ENCODE results near the gene SND1.
"Not testable (repeated sequence)": the region's sequence is repeated elsewhere in the genome, so short reads cannot be mapped to it uniquely, and the experiment has no call there.

SND1 gene

DNA sequence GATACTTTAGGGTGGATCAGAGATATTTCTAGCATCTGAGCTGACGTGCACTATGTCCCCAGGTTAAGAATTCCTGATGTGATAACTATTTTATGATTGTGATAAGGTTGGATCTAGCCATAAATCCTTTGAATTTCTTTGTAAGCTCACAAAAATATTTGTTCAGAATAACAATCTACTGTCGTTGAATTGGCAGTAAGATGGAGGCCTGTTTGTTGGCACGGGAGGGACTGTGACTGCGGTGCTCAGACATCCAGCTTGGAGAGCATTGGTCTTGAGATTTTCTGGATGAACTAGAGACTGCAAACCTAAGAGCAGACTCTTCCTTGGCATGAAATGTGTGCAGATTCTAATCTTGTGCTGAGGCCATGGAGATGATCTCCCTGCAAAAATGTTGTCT, 248.1 kb downstream of the SND1 start:
- no peak for DNase-seq (ENCODE audit: low read depth, low spot score)
- Histone ChIP-seq H3K27ac (no peak overlapping the region), H3K4me3 (no peak overlapping the region), H3K9me3 (ENCODE audit: low read depth, low read length) (no peaks in the 10 kb centered on the region), H3K9ac (ENCODE audit: insufficient read length) (no peak overlapping the region), H3K36me3 (ENCODE audit: insufficient read depth, low read length) (peaks cover 5% of the 10 kb centered on the region)
- TF ChIP-seq POLR2AphosphoS5 (IDR thresholded peaks at IDR 0.05; ENCODE audit: borderline replicate concordance, low read depth, low read length) (no peak), EZH2 (IDR thresholded peaks at IDR 0.05) (no peak), FOXP2 (optimal IDR thresholded peaks at IDR 0.05; ENCODE audit: control extremely low read depth, extremely low read length, insufficient read depth) (no peak)

DNA sequence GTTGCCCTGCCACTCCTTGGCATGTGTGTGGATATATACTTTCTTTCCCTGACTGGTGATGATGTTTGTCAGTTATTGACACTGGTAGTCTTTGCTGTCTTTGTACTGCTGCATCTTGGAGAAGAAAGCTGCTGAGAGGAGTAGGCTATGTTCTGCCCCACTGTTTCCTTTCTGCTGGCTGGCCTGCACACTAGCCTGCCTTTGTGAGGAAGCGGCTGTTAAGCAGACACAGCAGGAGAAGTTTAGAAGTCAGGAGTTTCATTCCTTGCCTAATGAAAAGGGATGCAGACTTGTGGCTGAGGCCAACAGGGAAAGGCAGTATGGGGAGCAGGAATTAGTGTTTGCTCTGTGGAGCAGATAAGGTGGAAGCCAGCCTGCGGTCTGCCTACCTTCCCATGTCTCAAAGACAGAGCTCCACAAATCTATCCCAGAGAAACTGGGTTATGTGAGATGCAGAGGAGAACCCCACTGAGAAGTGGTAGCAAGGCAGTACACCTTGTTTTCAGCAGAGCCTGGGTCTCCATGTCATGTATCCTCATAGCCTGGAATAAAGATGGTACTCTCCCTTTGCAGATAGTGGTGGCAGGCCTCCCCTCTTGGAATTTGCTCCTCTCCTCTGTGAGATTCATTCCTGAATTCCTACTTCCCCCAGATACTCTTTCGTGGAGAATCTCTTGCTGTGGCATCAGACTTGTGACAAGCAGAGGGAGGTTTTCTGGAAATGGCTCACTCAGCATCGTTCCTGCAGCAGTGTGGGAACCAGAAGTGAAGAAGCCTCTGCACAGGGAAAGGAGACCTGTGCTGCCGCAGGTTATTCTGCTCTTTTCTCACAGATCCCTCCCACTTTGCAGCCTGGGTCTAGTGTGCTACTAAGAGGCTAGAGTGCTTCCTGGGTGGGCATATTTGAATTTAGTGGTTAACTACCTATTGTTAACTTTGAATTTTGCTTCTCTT, 249.0 kb downstream of the SND1 start:
- Histone ChIP-seq H3K27ac (no peak overlapping the region), H3K36me3 (ENCODE audit: insufficient read depth, low read length) (peaks cover 5% of the 10 kb centered on the region), H3K9me3 (ENCODE audit: low read depth, low read length) (no peaks in the 10 kb centered on the region), H3K4me3 (no peak overlapping the region), H3K9ac (ENCODE audit: insufficient read length) (no peak overlapping the region)
- DNase-seq (ENCODE audit: low read depth, low spot score) = no peak
- TF ChIP-seq POLR2AphosphoS5 (IDR thresholded peaks at IDR 0.05; ENCODE audit: borderline replicate concordance, low read depth, low read length) = no peak

DNA sequence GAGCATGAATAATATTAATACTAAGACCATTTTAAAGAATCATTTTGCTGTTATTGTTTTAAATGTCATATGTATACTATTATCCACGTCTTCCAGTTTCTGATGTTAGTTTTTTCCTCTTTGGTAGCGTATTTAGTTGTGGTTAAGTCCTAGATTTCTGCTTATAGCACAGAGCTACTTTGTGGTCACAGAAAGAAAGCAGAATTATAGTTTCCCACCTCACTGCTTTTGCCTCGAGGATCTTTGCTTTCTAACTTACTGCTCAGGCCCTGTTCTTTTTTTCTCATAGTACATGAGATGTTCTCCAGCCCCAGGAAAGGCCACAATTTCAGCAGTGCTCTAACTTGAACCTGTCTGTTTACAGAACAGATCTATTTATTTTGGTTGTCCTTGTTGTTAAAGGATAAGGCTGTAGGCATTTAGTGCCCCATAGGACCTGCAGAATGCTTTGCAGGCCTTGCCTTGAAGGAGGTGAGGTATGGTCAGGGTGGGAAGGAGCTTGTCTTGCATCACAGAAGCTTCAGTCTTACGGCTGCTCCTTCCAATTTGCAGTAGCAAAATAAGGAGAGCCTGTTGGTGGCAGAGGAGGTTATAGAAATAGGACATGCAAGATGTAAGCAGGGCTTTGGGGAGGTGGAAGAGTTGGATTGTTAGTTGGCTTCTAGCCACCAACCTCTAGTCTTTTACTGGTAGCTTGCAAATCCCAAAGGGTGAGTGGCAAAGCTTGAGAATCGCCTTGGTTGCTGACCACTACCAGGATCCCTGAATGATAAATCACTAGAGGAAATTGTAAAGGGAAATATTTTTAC, 250.1 kb downstream of the SND1 start:
- Histone ChIP-seq H3K9me3 (ENCODE audit: low read depth, low read length) (no peaks in the 10 kb centered on the region), H3K36me3 (ENCODE audit: insufficient read depth, low read length) (peaks cover 5% of the 10 kb centered on the region), H3K9ac (ENCODE audit: insufficient read length) (no peak overlapping the region), H3K4me3 (no peak overlapping the region), H3K27ac (no peak overlapping the region)
- DNase-seq (ENCODE audit: low read depth, low spot score) = no peak
- no peak for TF ChIP-seq EZH2 (IDR thresholded peaks at IDR 0.05)
- TF ChIP-seq POLR2AphosphoS5 (IDR thresholded peaks at IDR 0.05; ENCODE audit: borderline replicate concordance, low read depth, low read length) = no peak
- TF ChIP-seq FOXP2 (optimal IDR thresholded peaks at IDR 0.05; ENCODE audit: control extremely low read depth, extremely low read length, insufficient read depth) = no peak

DNA sequence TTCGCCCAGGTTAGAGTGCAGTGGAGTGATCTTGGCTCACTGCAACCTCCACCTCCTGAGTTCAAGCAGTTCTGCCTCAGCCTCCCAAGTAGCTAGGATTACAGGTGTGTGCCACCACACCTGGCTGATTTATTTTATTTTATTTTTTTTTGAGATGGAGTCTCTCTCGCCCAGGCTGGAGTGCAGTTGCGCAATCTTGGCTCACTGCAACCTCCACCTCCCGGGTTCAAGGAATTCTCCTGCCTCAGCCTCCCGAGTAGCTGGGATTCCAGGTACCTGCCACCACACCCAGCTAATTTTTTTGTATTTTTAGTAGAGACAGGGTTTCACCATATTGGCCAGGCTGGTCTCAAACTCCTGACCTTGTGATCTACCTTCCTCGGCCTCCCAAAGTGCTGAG, 250.8 kb downstream of the SND1 start:
- not testable (repeated sequence) for H3K36me3 ChIP-seq (ENCODE audit: insufficient read depth, low read length); H3K9ac ChIP-seq (ENCODE audit: insufficient read length); H3K27ac ChIP-seq; H3K4me3 ChIP-seq; DNase-seq (ENCODE audit: low read depth, low spot score); H3K9me3 ChIP-seq (ENCODE audit: low read depth, low read length)

DNA sequence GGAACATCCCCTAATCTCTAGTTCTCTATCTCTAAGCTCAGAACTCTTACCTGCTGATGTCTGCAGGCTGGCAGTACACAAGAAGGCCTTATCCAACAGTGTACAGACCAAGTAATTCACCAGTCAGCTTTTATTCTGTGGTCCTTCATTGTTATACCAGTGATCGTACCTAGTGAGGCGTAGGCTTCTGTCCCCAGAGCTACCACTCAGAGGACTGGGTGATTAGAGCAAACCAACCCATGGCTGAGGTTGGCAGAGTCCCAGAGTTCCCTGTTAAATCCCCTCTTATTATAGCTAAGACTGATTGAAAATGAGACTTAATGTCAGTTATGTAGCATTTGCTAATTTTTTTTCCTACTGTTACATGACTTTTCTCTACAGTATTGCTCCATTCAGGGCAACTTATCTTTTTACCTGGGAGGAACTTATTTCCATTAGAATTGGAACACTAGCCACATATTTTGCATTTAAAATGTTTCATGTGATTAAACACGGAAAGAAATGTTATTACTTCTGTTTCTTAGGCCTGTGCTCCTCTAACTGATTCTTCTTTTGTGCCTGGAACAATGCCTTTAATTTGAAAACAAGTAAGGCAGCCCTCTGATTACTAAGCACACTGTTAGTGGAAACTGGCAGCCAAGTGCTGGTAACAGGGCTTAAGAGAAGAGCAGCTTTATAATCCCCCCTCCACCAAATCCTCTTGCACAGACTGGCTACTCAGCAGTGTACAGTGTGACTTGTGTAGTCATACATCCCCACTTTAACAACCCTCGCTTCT, 252.1 kb downstream of the SND1 start:
- no peak for DNase-seq (ENCODE audit: low read depth, low spot score)
- Histone ChIP-seq H3K36me3 (ENCODE audit: insufficient read depth, low read length) (peaks cover 5% of the 10 kb centered on the region), H3K27ac (no peak overlapping the region), H3K9ac (ENCODE audit: insufficient read length) (no peak overlapping the region), H3K4me3 (no peak overlapping the region), H3K9me3 (ENCODE audit: low read depth, low read length) (no peaks in the 10 kb centered on the region)
- TF ChIP-seq POLR2AphosphoS5 (IDR thresholded peaks at IDR 0.05; ENCODE audit: borderline replicate concordance, low read depth, low read length) = no peak

DNA sequence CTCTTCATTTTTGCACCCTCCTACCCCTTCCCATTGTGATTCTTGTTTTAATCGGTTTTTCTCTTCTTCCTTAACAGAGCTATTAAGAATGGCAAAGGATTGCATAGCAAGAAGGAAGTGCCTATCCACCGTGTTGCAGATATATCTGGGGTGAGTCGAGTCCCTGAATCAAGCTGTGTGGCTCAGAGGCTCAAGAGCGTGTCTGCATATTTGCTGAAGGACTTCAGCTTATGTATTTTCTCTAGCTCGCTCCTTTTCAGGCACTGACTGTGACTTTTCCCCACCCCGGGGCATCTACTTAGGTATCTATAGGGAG, 252.6 kb downstream of the SND1 start:
- H3K9me3 ChIP-seq (ENCODE audit: low read depth, low read length) = no peaks in the 10 kb centered on the region
- DNase-seq (ENCODE audit: low read depth, low spot score) = no peak
- H3K36me3 ChIP-seq (ENCODE audit: insufficient read depth, low read length) = peaks cover 5% of the 10 kb centered on the region
- no peak overlapping the region for H3K27ac ChIP-seq
- no peak overlapping the region for H3K4me3 ChIP-seq
- no peak for TF ChIP-seq POLR2AphosphoS5 (IDR thresholded peaks at IDR 0.05; ENCODE audit: borderline replicate concordance, low read depth, low read length)
- no peak for TF ChIP-seq EZH2 (IDR thresholded peaks at IDR 0.05)
- no peak for TF ChIP-seq FOXP2 (optimal IDR thresholded peaks at IDR 0.05; ENCODE audit: control extremely low read depth, extremely low read length, insufficient read depth)
- no peak overlapping the region for H3K9ac ChIP-seq (ENCODE audit: insufficient read length)

DNA sequence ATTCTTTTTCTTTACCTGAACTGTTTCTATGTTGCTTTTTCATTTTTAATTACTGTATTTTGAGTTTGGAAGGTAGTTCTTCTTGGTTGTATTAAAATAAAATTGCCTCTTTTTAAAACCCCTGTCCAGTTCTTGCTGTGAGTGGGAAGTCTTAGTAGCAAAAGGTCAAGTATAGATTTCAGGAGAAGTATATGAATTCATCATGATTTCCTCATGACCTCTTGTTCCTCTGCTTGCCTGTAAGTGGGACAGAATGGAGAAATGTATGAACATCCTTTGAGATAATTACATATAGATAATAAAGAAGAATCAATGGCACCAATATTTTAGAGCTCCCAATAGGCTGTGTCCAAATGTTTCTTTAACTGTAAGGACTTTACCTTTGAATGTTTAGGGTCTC, 253.0 kb downstream of the SND1 start:
- H3K9me3 ChIP-seq (ENCODE audit: low read depth, low read length) = no peaks in the 10 kb centered on the region
- no peak overlapping the region for H3K4me3 ChIP-seq
- DNase-seq (ENCODE audit: low read depth, low spot score) = no peak
- H3K27ac ChIP-seq = no peak overlapping the region
- peaks cover 5% of the 10 kb centered on the region for H3K36me3 ChIP-seq (ENCODE audit: insufficient read depth, low read length)
- no peak overlapping the region for H3K9ac ChIP-seq (ENCODE audit: insufficient read length)
- TF ChIP-seq POLR2AphosphoS5 (IDR thresholded peaks at IDR 0.05; ENCODE audit: borderline replicate concordance, low read depth, low read length) (no peak), EZH2 (IDR thresholded peaks at IDR 0.05) (no peak), FOXP2 (optimal IDR thresholded peaks at IDR 0.05; ENCODE audit: control extremely low read depth, extremely low read length, insufficient read depth) (no peak)

DNA sequence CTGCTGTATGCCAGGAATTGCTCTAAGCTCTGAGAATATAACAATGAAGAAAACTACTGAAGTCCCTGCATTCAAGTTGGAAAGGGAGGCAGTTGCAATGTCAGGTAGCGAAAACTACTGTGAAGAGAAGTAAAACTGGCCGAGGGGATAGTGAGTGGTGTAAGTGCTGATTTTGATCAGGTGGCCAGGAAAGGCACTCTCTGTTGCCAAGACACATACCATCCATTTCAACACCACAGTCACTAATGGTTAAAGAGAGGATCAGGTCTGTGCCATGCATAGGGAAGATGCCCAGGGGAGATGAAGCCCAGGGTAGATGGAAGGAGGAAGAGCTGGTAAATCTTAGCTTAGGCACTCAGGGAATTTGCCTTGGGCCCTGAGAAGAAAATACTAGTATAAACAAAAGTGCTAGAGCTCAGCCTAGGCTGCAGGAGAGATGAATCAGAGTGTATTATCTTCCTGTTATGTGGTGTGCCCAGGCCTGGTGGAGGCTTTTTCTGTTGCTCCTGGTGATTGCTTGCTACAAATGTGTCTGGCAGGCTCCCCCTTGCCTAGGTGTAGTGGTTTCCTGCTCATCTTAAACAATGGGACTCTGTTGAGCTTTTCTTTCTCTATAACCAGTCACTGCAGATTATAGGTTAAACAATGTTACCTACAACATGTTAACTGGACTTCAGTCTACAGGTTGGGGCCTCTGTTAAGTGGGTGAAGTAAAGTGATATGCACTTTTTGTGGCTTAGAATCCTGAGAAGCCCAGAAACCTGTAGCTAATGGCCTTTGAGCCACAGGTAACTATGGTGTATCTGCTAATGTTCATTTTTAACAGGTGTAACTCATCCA, 253.7 kb downstream of the SND1 start:
- DNase-seq (ENCODE audit: low read depth, low spot score) = no peak
- no peak overlapping the region for H3K27ac ChIP-seq
- no peaks in the 10 kb centered on the region for H3K9me3 ChIP-seq (ENCODE audit: low read depth, low read length)
- no peak overlapping the region for H3K9ac ChIP-seq (ENCODE audit: insufficient read length)
- no peak for TF ChIP-seq POLR2AphosphoS5 (IDR thresholded peaks at IDR 0.05; ENCODE audit: borderline replicate concordance, low read depth, low read length)
- TF ChIP-seq EZH2 (IDR thresholded peaks at IDR 0.05) = no peak
- no peak for TF ChIP-seq FOXP2 (optimal IDR thresholded peaks at IDR 0.05; ENCODE audit: control extremely low read depth, extremely low read length, insufficient read depth)
- H3K4me3 ChIP-seq = no peak overlapping the region
- peaks cover 5% of the 10 kb centered on the region for H3K36me3 ChIP-seq (ENCODE audit: insufficient read depth, low read length)
